T47D (cell line): ENCODE measurements around the gene ADAMTS2.

ENCODE experiments used
- DNase-seq, 2 experiments: peaks; one replicate each; pipeline versions ENCODE4 v3.0.0 to v3.0.0-alpha.2; 2011 to 2012; ENCODE audit warnings: low read depth in 1 of 2, low spot score in 1 of 2
- JUND ChIP-seq: IDR thresholded peaks from 2 replicates; pipeline ENCODE4 v1.6.1; 2012; ENCODE audit warnings: low read depth
- in situ Hi-C: cut with HindIII; loops from 2 replicates; pipeline ENCODE4 v1.10.0; 2016; ENCODE audit warnings: low sequenced_read_pairs, low pct_unique_long_range_greater_than_20kb

Gene ADAMTS2

DNA sequence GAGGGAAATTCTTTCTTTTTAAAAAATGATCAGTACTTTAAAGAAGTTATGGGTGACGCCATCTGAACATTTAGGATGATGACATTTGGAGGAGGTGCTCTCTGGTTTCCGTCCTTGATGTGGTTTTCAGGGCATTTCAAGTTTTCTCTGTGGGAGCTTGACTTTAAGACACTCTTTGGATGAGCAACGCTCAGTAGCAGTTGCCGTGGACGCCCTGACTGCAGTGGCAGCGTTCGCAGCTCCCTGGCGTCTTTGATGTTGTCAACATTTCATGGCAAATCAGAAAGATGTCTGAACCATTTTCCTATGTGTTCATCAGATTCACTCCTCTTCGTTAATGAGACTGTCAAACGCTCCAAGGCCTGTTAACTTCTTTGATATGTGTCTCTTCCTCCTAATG, 199.0 kb downstream of the ADAMTS2 start:
- no peak for DNase-seq
- TF ChIP-seq JUND, result no peak
- in situ Hi-C loops, result no loop called here

DNA sequence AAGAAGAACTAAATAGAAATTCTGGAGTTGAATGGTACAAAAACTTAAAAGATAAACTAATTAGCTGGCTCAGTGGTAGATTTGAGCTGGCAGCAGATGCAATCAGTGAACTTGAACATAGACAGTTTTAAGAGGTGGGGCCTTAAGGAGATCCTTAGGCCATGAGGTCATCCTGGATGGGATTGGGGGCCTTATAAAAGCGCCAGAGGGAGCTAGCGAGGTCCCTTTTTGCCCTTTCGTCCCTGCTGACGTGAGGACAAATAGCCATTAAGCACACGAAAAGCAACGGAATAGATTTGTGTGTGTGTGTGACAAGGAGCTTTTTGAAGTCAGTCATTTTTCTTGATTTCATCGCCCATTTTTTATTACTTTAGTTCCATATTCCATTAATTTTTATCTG, 201.8 kb downstream of the ADAMTS2 start:
- no peak for DNase-seq
- no peak for TF ChIP-seq JUND
- in situ Hi-C loops, result no loop called here

DNA sequence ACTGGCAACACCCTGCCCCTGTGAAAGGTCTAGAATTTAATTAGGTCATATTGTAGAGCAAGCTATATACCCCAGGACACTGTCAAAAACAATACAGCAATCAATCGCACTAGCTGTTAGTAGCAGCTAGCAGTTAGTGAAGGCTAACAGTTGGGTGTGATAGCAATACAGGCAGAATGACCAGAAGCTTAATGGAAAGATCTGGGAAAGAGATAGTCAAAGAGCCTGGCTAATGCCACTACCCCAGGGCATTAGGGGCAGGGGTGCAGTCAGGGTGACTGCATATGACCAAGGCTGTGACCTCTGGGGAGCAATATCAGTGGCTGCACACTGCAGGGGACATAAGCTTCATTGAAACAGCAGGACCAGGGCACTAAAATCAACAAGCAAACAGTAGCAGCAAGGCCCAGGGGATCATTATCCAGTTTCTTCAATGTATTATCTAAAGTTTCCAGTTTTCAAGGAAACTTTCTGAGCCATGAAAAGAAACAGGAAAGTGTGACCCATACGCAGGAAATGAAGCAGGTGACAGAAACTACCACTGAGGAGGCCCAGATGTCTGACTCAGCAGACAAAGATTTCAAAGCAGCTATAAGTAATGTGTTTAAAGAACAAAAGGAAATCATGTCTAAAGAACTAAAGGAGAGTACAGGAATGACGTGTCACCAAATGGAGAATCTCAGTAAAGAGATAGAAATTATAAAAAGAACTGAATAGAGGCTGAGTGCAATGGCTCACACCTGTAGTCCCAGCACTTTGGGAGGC, 202.6 kb downstream of the ADAMTS2 start:
- in situ Hi-C loops, result no loop called here

DNA sequence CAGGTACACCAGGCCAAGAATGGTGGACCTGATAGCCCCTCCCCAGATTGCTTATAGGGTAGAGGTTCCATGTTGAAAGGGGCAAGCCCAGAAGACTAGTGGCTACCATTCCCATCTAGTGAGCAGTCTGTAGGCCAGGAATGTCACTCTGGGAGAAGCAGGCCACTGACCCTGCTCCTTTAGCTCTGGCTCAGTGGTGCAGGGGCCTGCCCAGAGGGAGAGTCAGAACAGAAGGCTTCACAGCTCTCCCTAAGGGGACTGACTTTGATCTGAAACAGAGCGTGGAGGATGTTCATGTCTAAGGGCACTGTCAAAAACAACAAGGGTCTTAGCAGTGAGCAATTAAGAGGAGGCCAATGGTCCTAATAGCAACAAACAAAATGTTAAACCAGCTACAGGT, 203.4 kb downstream of the ADAMTS2 start:
- TF ChIP-seq JUND, result no peak
- in situ Hi-C loops, result no loop called here
- no peak for DNase-seq

More for the DNA sequence above, 202.6 kb downstream of the ADAMTS2 start:
- no peak for TF ChIP-seq JUND
- DNase-seq, result no peak

DNA sequence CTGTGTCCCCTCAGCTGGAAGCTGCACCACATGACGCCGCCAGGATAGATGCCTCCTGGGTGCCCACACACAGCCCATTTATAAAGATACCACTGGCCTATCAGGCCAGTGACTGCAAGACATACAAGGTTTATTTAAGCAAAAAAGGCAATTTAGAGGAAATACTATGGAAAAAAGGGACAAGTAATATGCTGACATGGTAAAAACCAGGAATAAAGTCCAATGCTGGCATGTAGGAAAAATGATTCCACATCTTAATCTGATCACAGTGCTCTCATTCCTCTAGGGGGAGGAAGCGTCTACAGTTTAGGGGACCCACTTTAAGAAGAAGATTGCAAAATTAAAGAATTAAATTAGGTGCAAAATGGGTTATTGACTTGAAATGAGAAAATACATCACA, 205.0 kb downstream of the ADAMTS2 start:
- no peak for TF ChIP-seq JUND
- in situ Hi-C loops, result no loop called here
- DNase-seq, result no peak

DNA sequence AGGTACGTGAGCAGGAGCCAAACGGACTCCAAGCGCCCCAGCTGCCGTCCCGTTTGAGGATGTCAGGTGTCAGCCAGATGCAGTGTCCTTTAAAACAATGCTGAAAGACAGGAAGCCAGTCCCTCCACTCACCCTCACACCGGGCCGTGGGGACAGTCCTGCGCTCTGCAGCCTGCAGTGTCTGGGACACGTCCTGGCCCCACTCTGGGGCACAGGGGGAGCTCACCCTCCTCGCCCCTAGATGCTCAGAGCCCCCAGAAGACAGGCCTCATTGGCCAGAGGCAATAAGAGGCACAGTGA, 205.4 kb downstream of the ADAMTS2 start:
- TF ChIP-seq JUND, result no peak
- no peak for DNase-seq
- in situ Hi-C loops, result no loop called here

DNA sequence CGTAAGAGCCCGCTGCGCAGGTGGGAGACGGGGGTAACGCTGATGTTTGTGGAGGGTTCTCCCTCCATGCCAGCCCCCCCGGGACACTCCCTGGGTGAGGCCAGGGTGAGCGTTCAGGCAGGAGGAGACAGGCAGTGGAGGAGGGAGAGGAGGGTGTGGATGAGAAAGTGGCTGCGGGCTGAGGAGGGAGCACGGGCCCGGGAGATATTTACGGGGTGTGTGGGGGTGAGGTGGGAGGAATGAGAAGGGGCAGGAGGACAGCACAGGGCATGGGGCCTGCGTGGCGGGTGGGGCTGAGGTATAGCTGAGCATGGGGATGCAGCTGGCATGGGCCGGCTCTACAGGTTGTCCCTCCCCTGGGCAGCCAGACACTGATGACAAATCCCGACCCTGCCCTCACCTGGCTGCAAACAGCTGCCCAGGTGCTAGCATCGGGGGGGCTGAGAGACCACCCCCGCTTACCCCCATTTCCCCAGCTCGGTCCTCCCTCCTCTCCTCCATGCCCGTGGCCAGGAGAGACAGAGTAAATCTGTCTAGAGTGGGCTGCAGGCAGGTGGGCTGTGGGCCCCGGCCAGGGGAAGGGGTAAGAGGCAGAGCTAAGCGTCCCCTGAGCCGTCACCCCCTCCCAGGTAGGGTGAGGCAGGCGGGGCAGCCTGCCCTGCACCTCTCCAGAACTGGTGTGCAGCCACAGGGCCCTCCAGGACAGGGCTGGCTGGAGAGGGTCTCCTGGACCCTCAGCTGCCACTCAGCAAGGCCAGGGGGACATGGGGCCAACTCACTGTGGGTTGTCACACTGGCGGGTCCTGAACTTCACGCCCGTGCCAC, 205.9 kb downstream of the ADAMTS2 start:
- in situ Hi-C loops, result no loop called here
- no peak for DNase-seq
- TF ChIP-seq JUND, result no peak

DNA sequence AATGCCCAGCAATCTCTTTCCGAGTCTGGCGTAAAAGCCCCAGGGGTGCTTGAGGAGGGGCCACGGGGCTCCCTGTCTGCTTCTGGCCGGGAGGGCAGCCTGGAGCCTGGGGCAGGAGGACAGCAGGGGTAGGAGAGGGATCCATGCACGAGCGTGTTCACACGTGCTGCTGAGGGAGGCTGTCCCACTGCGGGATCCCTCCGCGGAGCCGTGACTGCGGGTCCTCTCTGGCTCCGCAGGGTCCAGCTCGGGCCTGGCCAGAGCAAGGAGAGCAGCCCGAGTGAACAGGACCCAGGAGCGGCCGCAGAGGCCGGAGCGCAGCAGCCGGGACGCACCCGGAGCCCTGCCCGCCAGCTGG, 206.7 kb downstream of the ADAMTS2 start:
- TF ChIP-seq JUND, result no peak
- in situ Hi-C loops, result no loop called here
- DNase-seq, result no peak

DNA sequence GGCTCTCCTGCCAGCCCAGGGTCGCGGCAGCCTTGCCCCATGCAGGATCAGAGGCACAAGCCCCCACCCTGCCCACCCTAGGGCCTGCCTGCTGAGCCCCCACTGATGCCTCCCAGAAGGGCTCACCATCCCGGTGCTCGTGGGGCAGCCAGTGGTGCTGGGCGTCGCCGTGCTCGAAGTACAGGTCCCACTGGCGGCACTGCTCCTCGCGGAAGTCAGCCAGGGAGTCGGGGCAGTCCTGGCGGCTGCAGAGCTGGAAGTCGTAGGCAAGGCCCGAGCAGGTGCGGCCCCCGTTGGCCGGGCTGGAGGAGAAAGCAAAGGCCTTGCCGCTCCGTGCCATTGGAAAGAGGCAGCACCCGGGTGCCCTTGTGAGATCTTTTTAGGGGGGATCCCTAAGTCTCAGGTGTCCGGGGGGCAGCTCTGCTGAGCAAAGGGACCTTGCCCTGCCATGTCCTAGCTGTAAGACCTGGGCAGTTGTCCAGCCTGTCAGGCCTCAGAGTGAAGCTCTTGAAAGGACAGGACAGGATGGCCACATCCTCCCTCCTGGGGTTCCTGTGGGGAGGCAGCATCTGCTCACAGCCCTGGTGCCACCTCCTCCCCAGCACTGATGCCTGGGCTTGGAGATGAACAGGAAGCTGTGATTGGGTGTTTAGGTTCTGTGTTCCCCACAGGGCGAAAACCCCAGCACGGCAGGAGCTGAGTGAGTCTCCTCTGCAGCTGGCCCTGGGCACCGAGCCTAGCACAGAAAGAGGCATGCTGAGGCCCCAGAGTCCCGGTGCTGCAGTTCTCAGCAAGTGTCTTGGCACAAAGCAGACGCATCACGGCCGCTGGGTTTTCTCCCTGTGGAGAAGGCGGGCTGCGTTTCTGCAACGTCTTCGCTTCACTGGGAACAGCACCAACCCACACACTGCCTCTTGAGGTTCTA, 207.4 kb downstream of the ADAMTS2 start:
- in situ Hi-C loops, result no loop called here
- no peak for TF ChIP-seq JUND
- no peak for DNase-seq

DNA sequence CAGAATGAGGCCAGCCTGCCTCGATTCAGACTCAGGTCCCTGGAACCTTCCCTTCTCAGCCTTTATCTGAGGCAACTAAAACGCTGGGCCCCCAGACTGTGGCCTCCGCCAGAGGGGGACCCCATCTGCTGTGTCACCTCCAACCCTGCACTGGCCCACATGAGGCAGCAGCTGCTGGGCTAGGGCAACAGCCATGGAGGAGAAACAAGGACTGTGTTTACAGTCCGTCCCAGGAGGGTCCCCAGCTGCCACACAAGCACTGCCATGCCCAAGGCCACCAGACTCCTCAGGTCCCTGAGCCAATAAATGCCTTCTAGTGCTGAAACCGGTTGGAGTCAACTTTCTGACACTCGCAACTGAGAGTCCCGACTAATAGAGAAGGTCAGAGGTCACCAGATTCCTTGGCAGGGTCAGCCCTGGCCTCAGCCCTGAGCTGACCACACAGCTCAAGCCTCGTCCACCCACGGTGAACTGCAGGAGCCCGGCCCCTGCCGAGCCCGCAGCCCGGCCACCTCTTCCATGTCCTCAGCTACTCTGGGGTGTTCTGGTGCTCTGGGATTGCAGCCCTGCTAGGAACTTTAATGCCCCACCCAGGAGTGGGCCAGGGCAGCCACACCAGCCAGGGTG, 208.1 kb downstream of the ADAMTS2 start:
- DNase-seq, result no peak
- TF ChIP-seq JUND, result no peak
- in situ Hi-C loops, result no loop called here

DNA sequence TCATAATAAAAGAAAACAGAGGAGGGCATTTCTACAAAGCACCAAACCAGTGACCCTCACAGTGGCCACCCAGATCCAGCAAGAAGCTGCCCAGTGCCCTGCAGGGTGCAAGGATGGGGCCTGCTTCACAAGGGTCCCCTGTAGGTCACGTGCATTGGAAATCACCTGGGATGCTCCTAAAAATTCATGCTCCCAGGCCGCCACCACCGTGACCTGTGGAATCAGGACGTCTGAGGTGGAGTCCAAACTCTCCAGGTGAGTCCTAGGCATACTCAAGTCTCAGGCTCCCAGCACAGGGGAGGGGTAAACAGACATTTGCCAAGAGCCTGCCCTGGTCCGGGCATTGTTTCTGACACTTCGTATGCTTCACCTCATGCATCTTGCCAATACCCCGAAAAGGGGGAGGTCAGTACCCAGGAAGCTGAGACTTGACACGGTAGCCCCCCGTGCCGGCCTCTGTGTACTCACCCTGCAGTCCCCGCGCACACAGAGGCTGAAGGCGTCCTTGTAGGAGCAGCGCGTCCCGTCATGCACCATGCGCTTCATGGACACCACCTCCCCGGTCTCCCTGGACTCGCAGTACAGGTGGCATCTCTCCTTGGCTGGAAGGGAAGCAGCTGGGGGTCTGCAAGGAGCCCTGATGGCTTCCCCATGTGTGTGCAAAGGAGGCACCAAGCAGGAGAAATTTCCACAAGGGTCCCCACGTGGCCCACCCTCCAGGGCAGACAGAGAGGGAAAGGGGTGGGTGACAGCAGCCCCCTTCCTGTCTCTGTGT, 209.6 kb downstream of the ADAMTS2 start:
- no peak for TF ChIP-seq JUND
- no peak for DNase-seq
- in situ Hi-C loops, result no loop called here

DNA sequence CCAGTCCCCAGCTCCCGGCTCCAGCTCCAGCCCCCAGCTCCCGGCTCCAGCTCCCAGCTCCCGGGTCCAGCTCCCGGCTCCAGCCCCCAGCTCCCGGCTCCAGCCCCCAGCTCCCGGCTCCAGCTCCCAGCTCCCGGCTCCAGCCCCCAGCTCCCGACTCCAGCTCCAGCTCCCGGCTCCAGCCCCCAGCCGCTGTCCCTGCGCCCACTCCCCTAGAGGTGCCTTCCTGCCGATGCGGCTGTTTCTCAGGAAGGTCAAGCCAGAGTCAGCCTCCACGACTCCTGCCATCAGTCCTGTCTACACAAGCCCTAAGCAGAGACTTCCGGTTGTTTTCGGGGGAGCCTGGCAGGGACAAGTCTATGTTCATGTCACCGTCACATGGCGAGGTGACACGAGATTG, 210.3 kb downstream of the ADAMTS2 start:
- in situ Hi-C loops, result no loop called here
- no peak for TF ChIP-seq JUND
- DNase-seq, result no peak
